ENCODE data around the gene LTBP2.

The LTBP2 gene

GRCh38 chr14:74601982-74602381 lies 10.1 kb downstream of the LTBP2 start:
- Histone ChIP-seq H3K27ac (ENCODE audit: low read depth, low read length) (no peak overlapping the region), H4K91ac (ENCODE audit: low read depth, low read length) (no peak overlapping the region), H2BK120ac (ENCODE audit: insufficient read depth, low read length, poor library complexity) (no peak overlapping the region), H2AK5ac (ENCODE audit: low read length) (no peak overlapping the region), H3K4me3 (ENCODE audit: low read depth, low read length) (no peak overlapping the region), H2BK12ac (ENCODE audit: low read length) (no peak overlapping the region), H3K4me1 (ENCODE audit: control insufficient read depth in 1 of 2, insufficient read depth in 2 of 2, low read length in 2 of 2) (no peaks in the 10 kb centered on the region), H4K12ac (ENCODE audit: low read depth, low read length) (no peak overlapping the region), H3K27me3 (ENCODE audit: insufficient read depth, low read length) (no peaks in the 10 kb centered on the region), H3K23ac (ENCODE audit: low read length) (no peak overlapping the region), H3K79me2 (ENCODE audit: control insufficient read depth, insufficient read depth, low read length, poor library complexity) (no peaks in the 10 kb centered on the region), H2AFZ (ENCODE audit: insufficient read depth, low read length, poor library complexity) (no peak overlapping the region), H3K79me1 (ENCODE audit: low read length) (no peaks in the 10 kb centered on the region), H2BK5ac (ENCODE audit: low read depth, low read length, poor library complexity) (no peak overlapping the region), H3K14ac (ENCODE audit: low read length) (no peak overlapping the region), H3K9me3 (ENCODE audit: insufficient read depth, low read depth, low read length) (peaks cover 1% of the 10 kb centered on the region), H3K36me3 (ENCODE audit: control insufficient read depth in 1 of 2, insufficient read depth in 2 of 2, low read length in 2 of 2) (no peaks in the 10 kb centered on the region), H3K4ac (ENCODE audit: low read depth, low read length) (no peak overlapping the region), H3K9ac (ENCODE audit: low read length) (no peak overlapping the region), H3K18ac (ENCODE audit: low read length) (no peak overlapping the region), H4K8ac (ENCODE audit: low read depth, low read length) (no peak overlapping the region), H3K4me2 (ENCODE audit: low read length) (no peak overlapping the region)
- WGBS (ENCODE audit: extremely low coverage, insufficient coverage, insufficient read length) = no CpG with 5 or more reads among the region's 11 CpGs
- DNase-seq = no peak

GRCh38 chr14:74599946-74600345 lies 12.1 kb downstream of the LTBP2 start:
- H2BK5ac ChIP-seq (ENCODE audit: low read depth, low read length, poor library complexity) = no peak overlapping the region
- no peak overlapping the region for H2BK12ac ChIP-seq (ENCODE audit: low read length)
- no peak overlapping the region for H4K91ac ChIP-seq (ENCODE audit: low read depth, low read length)
- H3K9ac ChIP-seq (ENCODE audit: low read length) = no peak overlapping the region
- H3K23ac ChIP-seq (ENCODE audit: low read length) = no peak overlapping the region
- no peak for DNase-seq
- H3K18ac ChIP-seq (ENCODE audit: low read length) = no peak overlapping the region
- no peak overlapping the region for H3K14ac ChIP-seq (ENCODE audit: low read length)
- H2AK5ac ChIP-seq (ENCODE audit: low read length) = no peak overlapping the region
- WGBS (ENCODE audit: extremely low coverage, insufficient coverage, insufficient read length) = no CpG with 5 or more reads among the region's 8 CpGs
- H3K36me3 ChIP-seq (ENCODE audit: control insufficient read depth in 1 of 2, insufficient read depth in 2 of 2, low read length in 2 of 2) = no peaks in the 10 kb centered on the region
- no peak overlapping the region for H4K12ac ChIP-seq (ENCODE audit: low read depth, low read length)
- H3K79me2 ChIP-seq (ENCODE audit: control insufficient read depth, insufficient read depth, low read length, poor library complexity) = no peaks in the 10 kb centered on the region
- no peak overlapping the region for H3K4ac ChIP-seq (ENCODE audit: low read depth, low read length)
- no peak overlapping the region for H3K27ac ChIP-seq (ENCODE audit: low read depth, low read length)
- no peak overlapping the region for H2AFZ ChIP-seq (ENCODE audit: insufficient read depth, low read length, poor library complexity)
- no peak overlapping the region for H3K4me3 ChIP-seq (ENCODE audit: low read depth, low read length)
- no peaks in the 10 kb centered on the region for H3K27me3 ChIP-seq (ENCODE audit: insufficient read depth, low read length)
- H2BK120ac ChIP-seq (ENCODE audit: insufficient read depth, low read length, poor library complexity) = no peak overlapping the region
- H3K79me1 ChIP-seq (ENCODE audit: low read length) = no peaks in the 10 kb centered on the region
- no peak overlapping the region for H4K8ac ChIP-seq (ENCODE audit: low read depth, low read length)
- H3K9me3 ChIP-seq (ENCODE audit: insufficient read depth, low read depth, low read length) = peaks cover 1% of the 10 kb centered on the region
- H3K4me1 ChIP-seq (ENCODE audit: control insufficient read depth in 1 of 2, insufficient read depth in 2 of 2, low read length in 2 of 2) = peaks cover under 1 to 5% of the 10 kb centered on the region in 2 experiments
- no peak overlapping the region for H3K4me2 ChIP-seq (ENCODE audit: low read length)

GRCh38 chr14:74599321-74599761 lies 12.7 kb downstream of the LTBP2 start:
- Histone ChIP-seq H3K4me1 (ENCODE audit: control insufficient read depth in 1 of 2, insufficient read depth in 2 of 2, low read length in 2 of 2) (peaks cover 5 to 10% of the 10 kb centered on the region in 2 experiments), H3K14ac (ENCODE audit: low read length) (no peak overlapping the region), H2BK5ac (ENCODE audit: low read depth, low read length, poor library complexity) (no peak overlapping the region), H3K27me3 (ENCODE audit: insufficient read depth, low read length) (no peaks in the 10 kb centered on the region), H3K18ac (ENCODE audit: low read length) (no peak overlapping the region), H2AFZ (ENCODE audit: insufficient read depth, low read length, poor library complexity) (no peak overlapping the region), H3K9me3 (ENCODE audit: insufficient read depth, low read depth, low read length) (peaks cover 1% of the 10 kb centered on the region), H3K4me3 (ENCODE audit: low read depth, low read length) (no peak overlapping the region), H3K23ac (ENCODE audit: low read length) (no peak overlapping the region), H2BK120ac (ENCODE audit: insufficient read depth, low read length, poor library complexity) (no peak overlapping the region), H3K4ac (ENCODE audit: low read depth, low read length) (no peak overlapping the region), H3K4me2 (ENCODE audit: low read length) (no peak overlapping the region), H4K8ac (ENCODE audit: low read depth, low read length) (no peak overlapping the region), H4K91ac (ENCODE audit: low read depth, low read length) (no peak overlapping the region), H3K79me1 (ENCODE audit: low read length) (no peaks in the 10 kb centered on the region), H2BK12ac (ENCODE audit: low read length) (no peak overlapping the region), H3K36me3 (ENCODE audit: control insufficient read depth in 1 of 2, insufficient read depth in 2 of 2, low read length in 2 of 2) (no peaks in the 10 kb centered on the region), H3K9ac (ENCODE audit: low read length) (no peak overlapping the region), H3K27ac (ENCODE audit: low read depth, low read length) (no peak overlapping the region), H2AK5ac (ENCODE audit: low read length) (no peak overlapping the region), H4K12ac (ENCODE audit: low read depth, low read length) (no peak overlapping the region), H3K79me2 (ENCODE audit: control insufficient read depth, insufficient read depth, low read length, poor library complexity) (no peaks in the 10 kb centered on the region)
- WGBS (ENCODE audit: extremely low coverage, insufficient coverage, insufficient read length) = no CpG with 5 or more reads among the region's 9 CpGs
- no peak for DNase-seq

GRCh38 chr14:74596741-74597450 lies 15.1 kb downstream of the LTBP2 start:
- no peak overlapping the region for H2BK12ac ChIP-seq (ENCODE audit: low read length)
- H3K4ac ChIP-seq (ENCODE audit: low read depth, low read length) = no peak overlapping the region
- H4K12ac ChIP-seq (ENCODE audit: low read depth, low read length) = no peak overlapping the region
- no peak overlapping the region for H2BK5ac ChIP-seq (ENCODE audit: low read depth, low read length, poor library complexity)
- H2AK5ac ChIP-seq (ENCODE audit: low read length) = no peak overlapping the region
- no peak overlapping the region for H2AFZ ChIP-seq (ENCODE audit: insufficient read depth, low read length, poor library complexity)
- no CpG with 5 or more reads among the region's 12 CpGs for WGBS (ENCODE audit: extremely low coverage, insufficient coverage, insufficient read length)
- no peak overlapping the region for H3K9ac ChIP-seq (ENCODE audit: low read length)
- peaks cover 5 to 12% of the 10 kb centered on the region in 2 experiments for H3K4me1 ChIP-seq (ENCODE audit: control insufficient read depth in 1 of 2, insufficient read depth in 2 of 2, low read length in 2 of 2)
- no peaks in the 10 kb centered on the region for H3K79me1 ChIP-seq (ENCODE audit: low read length)
- H3K18ac ChIP-seq (ENCODE audit: low read length) = no peak overlapping the region
- no peaks in the 10 kb centered on the region for H3K27me3 ChIP-seq (ENCODE audit: insufficient read depth, low read length)
- H3K4me2 ChIP-seq (ENCODE audit: low read length) = no peak overlapping the region
- H3K9me3 ChIP-seq (ENCODE audit: insufficient read depth, low read depth, low read length) = peaks cover 1% of the 10 kb centered on the region
- H3K79me2 ChIP-seq (ENCODE audit: control insufficient read depth, insufficient read depth, low read length, poor library complexity) = no peaks in the 10 kb centered on the region
- H3K23ac ChIP-seq (ENCODE audit: low read length) = no peak overlapping the region
- no peak overlapping the region for H2BK120ac ChIP-seq (ENCODE audit: insufficient read depth, low read length, poor library complexity)
- DNase-seq = no peak
- no peak overlapping the region for H4K91ac ChIP-seq (ENCODE audit: low read depth, low read length)
- H3K27ac ChIP-seq (ENCODE audit: low read depth, low read length) = no peak overlapping the region
- H3K36me3 ChIP-seq (ENCODE audit: control insufficient read depth in 1 of 2, insufficient read depth in 2 of 2, low read length in 2 of 2) = no peaks in the 10 kb centered on the region
- no peak overlapping the region for H3K4me3 ChIP-seq (ENCODE audit: low read depth, low read length)
- no peak overlapping the region for H3K14ac ChIP-seq (ENCODE audit: low read length)
- H4K8ac ChIP-seq (ENCODE audit: low read depth, low read length) = no peak overlapping the region

All from trophoblast cell (in vitro differentiated cells and primary cell).